Ectodermal cell (in vitro differentiated cells): Measurements from ENCODE around the gene KLHL36.

Experiments used
- H3K27ac ChIP-seq: 2 replicates; pipeline ENCODE4 v1.7.0; 2013; ENCODE audit warnings: mild to moderate bottlenecking, low read depth, low read length; ENCODE audit not compliant: insufficient read depth, poor library complexity, severe bottlenecking
- H3K27me3 ChIP-seq: 2 replicates; pipeline ENCODE4 v1.7.0; 2013; ENCODE audit warnings: mild to moderate bottlenecking, low read length; ENCODE audit not compliant: insufficient read depth, control insufficient read depth, poor library complexity, severe bottlenecking
- H3K36me3 ChIP-seq: one replicate; pipeline ENCODE4 v1.7.0; 2013; ENCODE audit warnings: low read length; ENCODE audit not compliant: control insufficient read depth, insufficient read depth
- H3K4me1 ChIP-seq: one replicate; pipeline ENCODE4 v1.7.0; 2013; ENCODE audit warnings: low read length; ENCODE audit not compliant: control insufficient read depth, insufficient read depth
- H3K4me3 ChIP-seq: 2 replicates; pipeline ENCODE4 v1.7.0; 2013; ENCODE audit warnings: low read depth, low read length, control low read depth; ENCODE audit not compliant: insufficient read depth
- H3K9me3 ChIP-seq: 2 replicates; pipeline ENCODE4 v1.7.0; 2013; ENCODE audit warnings: mild to moderate bottlenecking, low read length, moderate library complexity; ENCODE audit not compliant: control insufficient read depth
- WGBS, 2 experiments: methylation state at CpG; one replicate each; pipeline ENCODE4 v1.1.7; 2013; ENCODE audit warnings: missing lambda C conversion rate in 2 of 2; 5-methylcytosine and 5-hydroxymethylcytosine counted together

Gene KLHL36

DNA sequence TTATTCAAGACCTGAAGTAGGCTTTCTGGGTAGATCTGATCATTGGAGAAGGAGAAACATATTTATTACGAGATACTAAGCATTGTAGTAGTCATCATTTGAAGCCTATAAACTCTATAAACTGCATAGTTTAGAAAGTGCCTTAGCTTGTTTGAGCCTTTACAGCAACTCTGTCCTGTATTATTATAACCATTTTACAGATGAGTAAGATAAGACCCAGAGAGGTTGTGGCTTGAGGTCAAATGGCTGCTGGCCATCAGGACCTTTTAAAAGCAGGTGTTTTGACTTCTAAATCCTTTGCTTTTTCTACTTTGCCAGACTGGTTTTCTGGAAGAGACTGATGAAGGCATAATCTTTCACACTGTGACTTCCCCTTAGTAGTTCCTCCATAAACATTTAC, 58.5 kb downstream of the KLHL36 start:
- Histone ChIP-seq H3K4me3 (no peak overlapping the region), H3K9me3 (no peaks in the 10 kb centered on the region), H3K4me1 (peaks cover 15% of the 10 kb centered on the region), H3K36me3 (no peaks in the 10 kb centered on the region), H3K27me3 (no peaks in the 10 kb centered on the region), H3K27ac (no peak overlapping the region)
- WGBS, 2 experiments: 100% methylated on average over 1 of the region's 1 CpG; no CpG with 5 or more reads in 1 of the 2 experiments

DNA sequence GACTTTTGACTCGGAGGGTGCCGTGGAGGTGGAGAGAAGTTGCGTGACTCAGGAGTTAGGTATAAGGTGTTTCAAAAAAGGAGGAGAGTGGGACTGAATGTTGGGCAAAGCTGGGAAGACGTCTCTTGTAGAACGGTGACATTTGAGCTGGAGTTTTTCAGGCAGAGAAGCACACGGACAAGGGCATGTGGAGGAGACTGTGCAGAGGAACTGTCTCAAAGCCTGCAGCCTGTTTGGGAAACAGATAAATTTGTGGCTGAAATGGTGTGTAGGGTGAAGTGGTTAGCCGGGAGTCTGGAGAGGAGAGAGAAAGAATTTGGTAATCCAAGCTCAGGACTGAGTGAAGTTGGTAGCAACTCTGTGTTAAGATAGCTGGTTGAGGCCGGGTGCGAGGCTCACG, 61.3 kb downstream of the KLHL36 start:
- Histone ChIP-seq H3K27me3 (no peaks in the 10 kb centered on the region), H3K4me1 (peaks cover 24% of the 10 kb centered on the region), H3K27ac (no peak overlapping the region), H3K9me3 (no peaks in the 10 kb centered on the region), H3K4me3 (no peak overlapping the region), H3K36me3 (no peaks in the 10 kb centered on the region)
- WGBS, 2 experiments: 82 to 83% methylated on average over 10 of the region's 10 CpGs

DNA sequence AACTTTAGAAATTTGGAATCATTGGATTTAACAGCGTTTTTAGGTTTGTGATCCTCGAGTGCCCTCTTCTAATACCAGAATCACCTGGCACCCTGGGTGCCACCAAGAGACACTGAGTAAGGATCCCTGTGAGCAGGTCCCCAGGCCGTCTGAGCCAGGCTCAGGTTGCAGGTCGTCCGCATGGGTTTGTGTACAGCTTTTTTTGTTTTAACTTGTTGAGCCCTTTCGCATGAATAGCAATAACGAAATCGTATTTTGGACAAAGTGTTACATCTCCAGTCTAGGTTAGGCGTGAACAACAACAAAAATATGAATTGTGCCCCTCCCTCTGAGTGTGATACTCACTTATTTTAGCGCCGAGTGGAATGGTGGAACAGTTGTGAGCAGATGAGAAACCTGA, 62.4 kb downstream of the KLHL36 start:
- 90 to 91% methylated on average over 11 of the region's 11 CpGs for WGBS, 2 experiments
- Histone ChIP-seq H3K27me3 (no peaks in the 10 kb centered on the region), H3K36me3 (no peaks in the 10 kb centered on the region), H3K27ac (no peak overlapping the region), H3K9me3 (no peaks in the 10 kb centered on the region), H3K4me3 (no peak overlapping the region), H3K4me1 (peaks cover 24% of the 10 kb centered on the region)
